SK-N-SH (cell line): Measurements from ENCODE around the gene DCHS1.

Experiments
- RAD21 ChIP-seq: IDR thresholded peaks from 2 replicates; pipeline ENCODE4 v1.6.1; 2012; ENCODE audit warnings: mild to moderate bottlenecking, low read length
- RCOR1 ChIP-seq: fragments of 150-350 bp; IDR thresholded peaks from 2 replicates; pipeline ENCODE4 v1.6.1; 2017; ENCODE audit warnings: antibody characterized with exemption, low read length
- TEAD4 ChIP-seq: IDR thresholded peaks from 2 replicates; pipeline ENCODE4 v1.4.0; 2012; ENCODE audit warnings: mild to moderate bottlenecking, borderline replicate concordance; ENCODE audit not compliant: insufficient read depth
- TF ChIP-seq, protein P1 (sequence below): fragments of 200-600 bp; sonication (generic); IDR thresholded peaks from 2 replicates; pipeline ENCODE4 v1.6.1; 2017; ENCODE audit warnings: antibody characterized with exemption, mild to moderate bottlenecking, moderate library complexity
- TF ChIP-seq, protein P2 (sequence below): IDR thresholded peaks from 2 replicates; pipeline ENCODE4 v1.4.0; 2012; ENCODE audit warnings: low read depth, borderline replicate concordance

GRCh38 chr11:6655020-6655789 lies 404 bp downstream of the DCHS1 start:
- no peak for TF ChIP-seq TEAD4
- no peak for TF ChIP-seq RAD21
- TF ChIP-seq, protein P1, sequence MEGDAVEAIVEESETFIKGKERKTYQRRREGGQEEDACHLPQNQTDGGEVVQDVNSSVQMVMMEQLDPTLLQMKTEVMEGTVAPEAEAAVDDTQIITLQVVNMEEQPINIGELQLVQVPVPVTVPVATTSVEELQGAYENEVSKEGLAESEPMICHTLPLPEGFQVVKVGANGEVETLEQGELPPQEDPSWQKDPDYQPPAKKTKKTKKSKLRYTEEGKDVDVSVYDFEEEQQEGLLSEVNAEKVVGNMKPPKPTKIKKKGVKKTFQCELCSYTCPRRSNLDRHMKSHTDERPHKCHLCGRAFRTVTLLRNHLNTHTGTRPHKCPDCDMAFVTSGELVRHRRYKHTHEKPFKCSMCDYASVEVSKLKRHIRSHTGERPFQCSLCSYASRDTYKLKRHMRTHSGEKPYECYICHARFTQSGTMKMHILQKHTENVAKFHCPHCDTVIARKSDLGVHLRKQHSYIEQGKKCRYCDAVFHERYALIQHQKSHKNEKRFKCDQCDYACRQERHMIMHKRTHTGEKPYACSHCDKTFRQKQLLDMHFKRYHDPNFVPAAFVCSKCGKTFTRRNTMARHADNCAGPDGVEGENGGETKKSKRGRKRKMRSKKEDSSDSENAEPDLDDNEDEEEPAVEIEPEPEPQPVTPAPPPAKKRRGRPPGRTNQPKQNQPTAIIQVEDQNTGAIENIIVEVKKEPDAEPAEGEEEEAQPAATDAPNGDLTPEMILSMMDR, result no peak
- TF ChIP-seq, protein P2, sequence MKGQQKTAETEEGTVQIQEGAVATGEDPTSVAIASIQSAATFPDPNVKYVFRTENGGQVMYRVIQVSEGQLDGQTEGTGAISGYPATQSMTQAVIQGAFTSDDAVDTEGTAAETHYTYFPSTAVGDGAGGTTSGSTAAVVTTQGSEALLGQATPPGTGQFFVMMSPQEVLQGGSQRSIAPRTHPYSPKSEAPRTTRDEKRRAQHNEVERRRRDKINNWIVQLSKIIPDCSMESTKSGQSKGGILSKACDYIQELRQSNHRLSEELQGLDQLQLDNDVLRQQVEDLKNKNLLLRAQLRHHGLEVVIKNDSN, result no peak
- no peak for TF ChIP-seq RCOR1
